ENCODE measurements around the gene RBMXL2.

- TF ChIP-seq, protein P1, sequence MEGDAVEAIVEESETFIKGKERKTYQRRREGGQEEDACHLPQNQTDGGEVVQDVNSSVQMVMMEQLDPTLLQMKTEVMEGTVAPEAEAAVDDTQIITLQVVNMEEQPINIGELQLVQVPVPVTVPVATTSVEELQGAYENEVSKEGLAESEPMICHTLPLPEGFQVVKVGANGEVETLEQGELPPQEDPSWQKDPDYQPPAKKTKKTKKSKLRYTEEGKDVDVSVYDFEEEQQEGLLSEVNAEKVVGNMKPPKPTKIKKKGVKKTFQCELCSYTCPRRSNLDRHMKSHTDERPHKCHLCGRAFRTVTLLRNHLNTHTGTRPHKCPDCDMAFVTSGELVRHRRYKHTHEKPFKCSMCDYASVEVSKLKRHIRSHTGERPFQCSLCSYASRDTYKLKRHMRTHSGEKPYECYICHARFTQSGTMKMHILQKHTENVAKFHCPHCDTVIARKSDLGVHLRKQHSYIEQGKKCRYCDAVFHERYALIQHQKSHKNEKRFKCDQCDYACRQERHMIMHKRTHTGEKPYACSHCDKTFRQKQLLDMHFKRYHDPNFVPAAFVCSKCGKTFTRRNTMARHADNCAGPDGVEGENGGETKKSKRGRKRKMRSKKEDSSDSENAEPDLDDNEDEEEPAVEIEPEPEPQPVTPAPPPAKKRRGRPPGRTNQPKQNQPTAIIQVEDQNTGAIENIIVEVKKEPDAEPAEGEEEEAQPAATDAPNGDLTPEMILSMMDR (IDR thresholded peaks at IDR 0.05): no peak
- no peak for TF ChIP-seq POLR2A (IDR thresholded peaks at IDR 0.05)
These were observed 7.4 kb upstream of the RBMXL2 start for GRCh38 chr11:7081441-7081840.

Data from esophagus squamous epithelium (tissue), 4 donors.